Adrenal gland (tissue), 5 donors: Measurements from ENCODE around the gene INHBC.

Source experiments
- CTCF ChIP-seq, 6 experiments: fragments of 450-650 bp in 4 of 6; fragments of 200-600 bp in 2 of 6; sonication (generic) in 1 of 6; IDR thresholded peaks; 1 replicate in 5 of 6; 2 replicates in 1 of 6; pipeline versions ENCODE4 v1.5.1 to v1.8.0; 2016 to 2021; ENCODE audit warnings: antibody characterized with exemption in 6 of 6, mild to moderate bottlenecking in 2 of 6, moderate library complexity in 1 of 6
- POLR2A ChIP-seq, 2 donors: fragments of 450-650 bp; IDR thresholded peaks; one replicate each; pipeline ENCODE4 v1.6.1; 2017; ENCODE audit warnings: antibody characterized with exemption in 2 of 2, mild to moderate bottlenecking in 2 of 2, moderate library complexity in 1 of 2
- donor health status: DM: no; HTN: no; CAD: no.

DNA sequence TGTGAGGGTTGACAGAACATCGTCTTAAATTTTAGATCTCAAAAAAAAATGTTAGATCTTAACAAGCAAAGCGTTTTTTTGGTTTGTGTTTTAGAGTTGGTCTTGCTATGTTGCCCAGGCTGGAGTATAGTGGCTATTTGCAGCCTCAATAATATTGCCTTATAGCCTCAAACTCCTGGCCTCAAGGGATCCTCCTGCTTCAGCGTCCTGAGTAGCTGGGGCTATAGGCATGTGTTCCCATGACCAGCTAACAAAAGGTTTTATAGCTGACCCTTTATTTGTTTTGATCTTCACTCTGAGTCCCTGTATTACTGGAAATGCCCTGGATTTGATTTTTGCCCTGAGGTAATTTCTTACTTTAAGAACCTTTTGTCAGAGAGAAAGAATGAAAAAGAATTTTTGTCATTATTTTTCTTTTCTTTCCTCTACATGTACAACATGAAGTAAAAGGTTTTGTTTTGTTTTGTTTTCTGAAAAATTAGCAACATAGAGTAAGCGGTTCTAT lies 5.2 kb downstream of the INHBC start:
- TF ChIP-seq CTCF (IDR thresholded peaks at IDR 0.05) (no peak), POLR2A (IDR thresholded peaks at IDR 0.05) (no peak)
